Panc1 (cell line): Measurements from ENCODE around the gene TCOF1. TPM values are rescaled to one million over a fixed set of nuclear protein-coding genes. Genes with fewer than 3 reads are reported as not detected.

Experiments
- ATAC-seq: fragments of 200-7000 bp; cut with Tn5 transposase; 2 replicates; pipeline ENCODE4 v1.9.1; 2020; ENCODE audit warnings: mild to moderate bottlenecking, moderate library complexity
- BruUV-seq: library from RNA; stranded (reverse); fragments of 400-500 nt; replicated peaks from 2 replicates; lab custom pipeline; 2021; lab: Mats Ljungman, UMichigan
- CTCF ChIA-PET: fragments of 300-600 bp; sonication (Branson Sonifier 250); formaldehyde crosslinking; loops from one replicate; lab custom pipeline; 2022; ENCODE audit warnings: antibody characterized with exemption; lab: Charles Lee
- POLR2A ChIA-PET: fragments of 300-600 bp; sonication (Branson Sonifier 250); formaldehyde crosslinking; loops from one replicate; lab custom pipeline; 2022; ENCODE audit warnings: antibody characterized with exemption; lab: Charles Lee
- DNase-seq: peaks from one replicate; pipeline ENCODE4 v3.0.0-alpha.2; 2010; ENCODE audit warnings: low read depth, low spot score
- H3K27ac ChIP-seq: 2 replicates; pipeline ENCODE4 v1.5.1; 2011; ENCODE audit warnings: mild to moderate bottlenecking, low read length, inconsistent platforms
- H3K27me3 ChIP-seq: fragments of 200-500 bp; sonication (Bioruptor generic); 2 replicates; pipeline ENCODE4 v1.6.0; 2014; ENCODE audit warnings: low read length, inconsistent platforms; ENCODE audit not compliant: control insufficient read depth, insufficient read depth
- H3K36me3 ChIP-seq: fragments of 200-500 bp; sonication (Bioruptor generic); 2 replicates; pipeline ENCODE4 v1.5.1; 2014; ENCODE audit warnings: inconsistent platforms, mild to moderate bottlenecking, low read length, moderate library complexity; ENCODE audit not compliant: control insufficient read depth, insufficient read depth
- H3K4me1 ChIP-seq: 2 replicates; pipeline ENCODE4 v1.5.1; 2011; ENCODE audit warnings: inconsistent platforms, mild to moderate bottlenecking, low read length, moderate library complexity; ENCODE audit not compliant: control insufficient read depth, insufficient read depth
- H3K4me3 ChIP-seq, 2 experiments: 2 replicates each; pipeline ENCODE4 v1.5.1; 2011 to 2012; ENCODE audit warnings: low read depth in 2 of 2, low read length in 2 of 2, mild to moderate bottlenecking in 2 of 2, inconsistent platforms in 1 of 2, moderate library complexity in 1 of 2
- H3K9me3 ChIP-seq: fragments of 200-500 bp; sonication (Bioruptor generic); 2 replicates; pipeline ENCODE4 v1.5.1; 2014; ENCODE audit warnings: low read depth, mild to moderate bottlenecking, inconsistent platforms, low read length, moderate library complexity; ENCODE audit not compliant: control insufficient read depth, insufficient read depth
- POLR2AphosphoS5 ChIP-seq: IDR thresholded peaks from 2 replicates; pipeline ENCODE4 v1.6.1; 2012; ENCODE audit warnings: mild to moderate bottlenecking, low read depth, low read length, moderate library complexity
- SIN3A ChIP-seq: IDR thresholded peaks from 2 replicates; pipeline ENCODE4 v1.6.1; 2012; ENCODE audit warnings: low read depth, mild to moderate bottlenecking, low read length, moderate library complexity, borderline replicate concordance; ENCODE audit not compliant: insufficient read depth
- TCF7L2 ChIP-seq: IDR thresholded peaks from 2 replicates; pipeline ENCODE4 v1.6.1; 2011; ENCODE audit warnings: mild to moderate bottlenecking, low read depth, low read length, inconsistent platforms
- in situ Hi-C: cut with HindIII; loops from 2 replicates; pipeline ENCODE4 v1.10.0; 2016; ENCODE audit warnings: low sequenced_read_pairs, low pct_unique_long_range_greater_than_20kb
- intact Hi-C: fragments of 100-400 bp; cut with micrococcal nuclease; formaldehyde crosslinking; loops from one replicate; pipeline ENCODE4 v1.10.0; 2022; ENCODE audit not compliant: unreplicated experiment
- total RNA-seq: library from RNA; stranded (reverse); gene quantifications from one replicate; pipeline ENCODE4 v1.2.1, GENCODE V29; 2021; ENCODE audit not compliant: unreplicated experiment
- TF ChIP-seq, protein P1 (sequence below): fragments of 450-650 bp; IDR thresholded peaks from 2 replicates; pipeline ENCODE4 v1.5.1; 2017; ENCODE audit warnings: mild to moderate bottlenecking
- TF ChIP-seq, protein P2 (sequence below), 2 experiments: IDR thresholded peaks; 2 replicates each; pipeline ENCODE4 v1.6.1; 2011 to 2012; ENCODE audit warnings: low read depth in 2 of 2, control low read depth in 1 of 2, low read length in 1 of 2, mild to moderate bottlenecking in 1 of 2, moderate library complexity in 1 of 2; ENCODE audit not compliant: insufficient read depth in 1 of 2

Gene TCOF1
- total RNA-seq, 1 experiment from 2014 or later: 92.8 TPM

DNA sequence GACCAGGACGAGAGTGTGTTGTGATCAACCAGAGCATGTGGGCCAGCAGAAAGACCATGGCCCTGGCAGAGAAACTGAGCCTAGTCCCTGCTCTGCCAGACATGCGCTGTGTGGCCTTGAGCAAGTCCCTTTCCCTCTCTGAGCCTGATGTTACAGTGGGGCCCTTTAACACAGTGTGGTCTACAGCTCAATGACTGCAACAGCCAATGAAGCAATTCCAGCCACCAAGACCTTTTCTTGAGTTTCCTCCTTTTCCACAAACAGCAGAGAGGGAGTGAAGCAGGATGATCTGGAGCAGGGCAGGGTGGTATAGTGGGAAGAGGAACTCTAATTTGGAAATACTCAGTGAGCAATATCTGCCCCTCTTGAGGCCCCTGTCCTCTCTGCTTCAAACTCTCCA is 29.0 kb upstream of the TCOF1 start:
- no peaks in the 10 kb centered on the region for H3K4me1 ChIP-seq
- CTCF ChIA-PET: no interaction called here
- POLR2A ChIA-PET: no interaction called here
- no peaks in the 10 kb centered on the region for H3K36me3 ChIP-seq
- H3K4me3 ChIP-seq: no peak overlapping the region
- H3K27me3 ChIP-seq: no peaks in the 10 kb centered on the region
- H3K27ac ChIP-seq: no peak overlapping the region
- no peak for ATAC-seq
- H3K9me3 ChIP-seq: no peaks in the 10 kb centered on the region
- intact Hi-C loops (no loop called here), in situ Hi-C loops (no loop called here)
- DNase-seq: no peak
- no peak for TF ChIP-seq TCF7L2
- TF ChIP-seq, protein P1, sequence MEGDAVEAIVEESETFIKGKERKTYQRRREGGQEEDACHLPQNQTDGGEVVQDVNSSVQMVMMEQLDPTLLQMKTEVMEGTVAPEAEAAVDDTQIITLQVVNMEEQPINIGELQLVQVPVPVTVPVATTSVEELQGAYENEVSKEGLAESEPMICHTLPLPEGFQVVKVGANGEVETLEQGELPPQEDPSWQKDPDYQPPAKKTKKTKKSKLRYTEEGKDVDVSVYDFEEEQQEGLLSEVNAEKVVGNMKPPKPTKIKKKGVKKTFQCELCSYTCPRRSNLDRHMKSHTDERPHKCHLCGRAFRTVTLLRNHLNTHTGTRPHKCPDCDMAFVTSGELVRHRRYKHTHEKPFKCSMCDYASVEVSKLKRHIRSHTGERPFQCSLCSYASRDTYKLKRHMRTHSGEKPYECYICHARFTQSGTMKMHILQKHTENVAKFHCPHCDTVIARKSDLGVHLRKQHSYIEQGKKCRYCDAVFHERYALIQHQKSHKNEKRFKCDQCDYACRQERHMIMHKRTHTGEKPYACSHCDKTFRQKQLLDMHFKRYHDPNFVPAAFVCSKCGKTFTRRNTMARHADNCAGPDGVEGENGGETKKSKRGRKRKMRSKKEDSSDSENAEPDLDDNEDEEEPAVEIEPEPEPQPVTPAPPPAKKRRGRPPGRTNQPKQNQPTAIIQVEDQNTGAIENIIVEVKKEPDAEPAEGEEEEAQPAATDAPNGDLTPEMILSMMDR: no peak
- TF ChIP-seq, protein P2, sequence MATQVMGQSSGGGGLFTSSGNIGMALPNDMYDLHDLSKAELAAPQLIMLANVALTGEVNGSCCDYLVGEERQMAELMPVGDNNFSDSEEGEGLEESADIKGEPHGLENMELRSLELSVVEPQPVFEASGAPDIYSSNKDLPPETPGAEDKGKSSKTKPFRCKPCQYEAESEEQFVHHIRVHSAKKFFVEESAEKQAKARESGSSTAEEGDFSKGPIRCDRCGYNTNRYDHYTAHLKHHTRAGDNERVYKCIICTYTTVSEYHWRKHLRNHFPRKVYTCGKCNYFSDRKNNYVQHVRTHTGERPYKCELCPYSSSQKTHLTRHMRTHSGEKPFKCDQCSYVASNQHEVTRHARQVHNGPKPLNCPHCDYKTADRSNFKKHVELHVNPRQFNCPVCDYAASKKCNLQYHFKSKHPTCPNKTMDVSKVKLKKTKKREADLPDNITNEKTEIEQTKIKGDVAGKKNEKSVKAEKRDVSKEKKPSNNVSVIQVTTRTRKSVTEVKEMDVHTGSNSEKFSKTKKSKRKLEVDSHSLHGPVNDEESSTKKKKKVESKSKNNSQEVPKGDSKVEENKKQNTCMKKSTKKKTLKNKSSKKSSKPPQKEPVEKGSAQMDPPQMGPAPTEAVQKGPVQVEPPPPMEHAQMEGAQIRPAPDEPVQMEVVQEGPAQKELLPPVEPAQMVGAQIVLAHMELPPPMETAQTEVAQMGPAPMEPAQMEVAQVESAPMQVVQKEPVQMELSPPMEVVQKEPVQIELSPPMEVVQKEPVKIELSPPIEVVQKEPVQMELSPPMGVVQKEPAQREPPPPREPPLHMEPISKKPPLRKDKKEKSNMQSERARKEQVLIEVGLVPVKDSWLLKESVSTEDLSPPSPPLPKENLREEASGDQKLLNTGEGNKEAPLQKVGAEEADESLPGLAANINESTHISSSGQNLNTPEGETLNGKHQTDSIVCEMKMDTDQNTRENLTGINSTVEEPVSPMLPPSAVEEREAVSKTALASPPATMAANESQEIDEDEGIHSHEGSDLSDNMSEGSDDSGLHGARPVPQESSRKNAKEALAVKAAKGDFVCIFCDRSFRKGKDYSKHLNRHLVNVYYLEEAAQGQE (IDR thresholded peaks at IDR 0.05; ENCODE audit: insufficient read depth in 1 of 2, low read depth in 2 of 2, low read length in 1 of 2): no peak
- TF ChIP-seq SIN3A: no peak
- no peak for TF ChIP-seq POLR2AphosphoS5
- no TSS peak for BruUV-seq

DNA sequence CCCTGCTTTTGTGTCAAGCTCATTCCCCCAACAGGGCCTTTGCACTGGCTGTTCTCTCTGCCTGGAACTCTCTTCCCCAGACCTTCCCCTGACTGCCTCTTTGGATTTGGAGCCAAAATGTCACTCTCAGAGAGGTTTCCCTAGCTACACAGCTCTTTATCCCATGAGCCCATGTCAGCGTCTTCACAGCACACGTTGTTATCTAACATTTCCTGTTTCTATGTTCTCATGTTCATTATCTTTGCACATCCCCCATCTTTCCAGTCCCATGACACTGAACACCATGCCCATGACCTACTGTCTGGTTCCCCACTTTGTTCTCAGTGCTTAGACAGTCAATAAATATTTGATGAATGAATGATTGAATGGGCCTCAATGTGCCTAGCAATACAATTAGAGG is 28.5 kb upstream of the TCOF1 start:
- Histone ChIP-seq H3K4me1 (no peaks in the 10 kb centered on the region), H3K9me3 (no peaks in the 10 kb centered on the region), H3K27ac (no peak overlapping the region), H3K27me3 (no peaks in the 10 kb centered on the region), H3K36me3 (no peaks in the 10 kb centered on the region), H3K4me3 (no peak overlapping the region)
- DNase-seq (no peak), ATAC-seq (no peak)
- in situ Hi-C loops: no loop called here
- ChIA-PET CTCF (no interaction called here), POLR2A (no interaction called here)
- no TSS peak for BruUV-seq
- TF ChIP-seq, protein P1: no peak
- TF ChIP-seq TCF7L2 (no peak), SIN3A (no peak), POLR2AphosphoS5 (no peak)
- TF ChIP-seq, protein P2 (IDR thresholded peaks at IDR 0.05; ENCODE audit: insufficient read depth in 1 of 2, low read depth in 2 of 2, low read length in 1 of 2): no peak
- intact Hi-C loops: no loop called here
